Lower leg skin (tissue), 4 donors: ENCODE results near the gene MID1IP1. TPM values are rescaled to one million over a fixed set of nuclear protein-coding genes. Genes with fewer than 3 reads are reported as not detected.

Experiments used
- DNase-seq, 2 donors: peaks; one replicate each; pipeline ENCODE4 v3.0.0-alpha.2; 2019; ENCODE audit warnings: low spot score in 2 of 2
- H3K4me3 ChIP-seq: fragments of 200-600 bp; sonication (generic); 2 replicates; pipeline ENCODE4 v1.5.1; 2017; ENCODE audit warnings: mild to moderate bottlenecking, low read depth; ENCODE audit not compliant: poor library complexity, severe bottlenecking
- CTCF ChIP-seq, 3 donors: fragments of 450-650 bp; IDR thresholded peaks; one replicate each; pipeline ENCODE4 v1.5.1; 2016; ENCODE audit warnings: antibody characterized with exemption in 3 of 3, mild to moderate bottlenecking in 3 of 3, moderate library complexity in 2 of 3
- POLR2A ChIP-seq, 2 donors: fragments of 450-650 bp; IDR thresholded peaks; one replicate each; pipeline ENCODE4 v1.6.1; 2016 to 2017; ENCODE audit warnings: antibody characterized with exemption in 2 of 2, mild to moderate bottlenecking in 1 of 2, moderate library complexity in 1 of 2
- WGBS, 2 donors: methylation state at CpG; one replicate each; pipeline ENCODE4 v1.1.5; 2018; 5-methylcytosine and 5-hydroxymethylcytosine counted together
- intact Hi-C: fragments of 100-400 bp; cut with DNase I; formaldehyde crosslinking; loops from one replicate; pipeline ENCODE4 v1.15.0; 2023; ENCODE audit warnings: low total_unique reads
- total RNA-seq, 4 donors: library from RNA; depleted of rRNA; stranded (reverse); fragments of >200 nt; gene quantifications; one replicate each; pipeline ENCODE4 v1.1.0, GENCODE V29; 2016

The MID1IP1 gene
- total RNA-seq, 4 donors from 2014 or later = 37.6 to 77.4 (median 54.8) TPM

- intact Hi-C loops = no loop called here
- TF ChIP-seq CTCF (IDR thresholded peaks at IDR 0.05) (no peak), POLR2A (IDR thresholded peaks at IDR 0.05) (no peak)
- no peak for DNase-seq
- WGBS, 2 donors = 80 to 86% methylated on average over 7 of the region's 7 CpGs
- no peak overlapping the region for H3K4me3 ChIP-seq
These were observed 47.6 kb downstream of the MID1IP1 start for GRCh38 chrX:38848671-38849455.

- WGBS, 2 donors = 59 to 70% methylated on average over 6 of the region's 6 CpGs
- TF ChIP-seq CTCF (IDR thresholded peaks at IDR 0.05) = no peak
- TF ChIP-seq POLR2A (IDR thresholded peaks at IDR 0.05) = no peak
- intact Hi-C loops = no loop called here
These were observed 49.7 kb downstream of the MID1IP1 start for GRCh38 chrX:38850807-38851544.

GRCh38 chrX:38854305-38854704 lies 53.0 kb downstream of the MID1IP1 start:
- TF ChIP-seq CTCF (IDR thresholded peaks at IDR 0.05) (no peak), POLR2A (IDR thresholded peaks at IDR 0.05) (no peak)
- DNase-seq = no peak
- WGBS, 2 donors = 49 to 63% methylated on average over 3 of the region's 3 CpGs

More at GRCh38 chrX:38850807-38851544, 49.7 kb downstream of the MID1IP1 start:
- DNase-seq = no peak
- no peak overlapping the region for H3K4me3 ChIP-seq

More at GRCh38 chrX:38854305-38854704, 53.0 kb downstream of the MID1IP1 start:
- no peak overlapping the region for H3K4me3 ChIP-seq
- intact Hi-C loops = no loop called here

Other genes with a start within 250 kb of the MID1IP1 start
- 10 to 100 TPM in 3 of 4 donors, 1 to 10 TPM in 1; 7.0 to 31.3 (median 14.4) TPM for gene TSPAN7, start 239.9 kb upstream of the MID1IP1 start, total RNA-seq